NCI-H1417 (cell line): ENCODE measurements around the gene EGFLAM.
"Not testable (repeated sequence)": the region's sequence is repeated elsewhere in the genome, so short reads cannot be mapped to it uniquely, and the experiment has no call there.

Source experiments
- DNase-seq, 3 experiments: peaks; one replicate each; lab custom pipeline; 2025; lab: John Stamatoyannopoulos, UW

The EGFLAM gene

DNA sequence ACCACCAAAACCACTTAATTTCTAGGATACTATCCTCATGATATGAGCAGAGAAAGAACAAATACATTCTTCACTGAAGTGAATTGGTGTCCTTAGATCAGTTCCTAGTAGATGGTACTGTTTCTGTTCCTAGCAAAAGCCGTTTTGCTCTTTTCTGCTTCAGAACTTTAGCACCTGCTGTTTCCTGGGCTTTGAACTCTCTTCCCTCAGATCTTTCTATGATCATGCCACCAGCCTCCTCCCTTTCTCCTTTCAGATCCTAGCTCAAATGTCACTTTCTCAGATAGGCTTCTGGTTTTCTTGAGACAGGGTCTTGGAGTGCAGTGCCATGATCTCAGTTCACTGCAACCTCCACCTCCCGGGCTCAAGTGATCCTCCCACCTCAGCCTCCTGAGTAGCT is 118.0 kb downstream of the EGFLAM start:
- no peak for DNase-seq

DNA sequence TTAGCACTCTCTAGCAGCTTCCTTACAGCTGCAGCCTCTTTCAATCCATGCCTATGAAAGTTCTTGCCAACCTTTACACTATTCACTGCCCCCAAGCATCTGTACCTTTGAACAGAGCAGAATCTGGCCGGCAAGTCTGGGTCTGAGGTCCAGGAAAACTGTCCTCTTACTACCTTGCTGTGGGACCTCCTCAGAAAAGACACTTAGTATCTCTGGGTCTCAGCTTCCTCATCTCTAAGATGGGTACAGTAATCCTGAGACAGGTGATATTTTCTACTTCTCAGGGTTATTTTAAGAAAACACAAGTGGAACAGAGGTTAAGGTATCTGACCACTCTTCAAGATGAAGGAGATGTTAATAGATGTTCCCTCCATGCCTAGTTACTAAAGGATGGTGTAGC is 120.2 kb downstream of the EGFLAM start:
- DNase-seq: no peak

DNA sequence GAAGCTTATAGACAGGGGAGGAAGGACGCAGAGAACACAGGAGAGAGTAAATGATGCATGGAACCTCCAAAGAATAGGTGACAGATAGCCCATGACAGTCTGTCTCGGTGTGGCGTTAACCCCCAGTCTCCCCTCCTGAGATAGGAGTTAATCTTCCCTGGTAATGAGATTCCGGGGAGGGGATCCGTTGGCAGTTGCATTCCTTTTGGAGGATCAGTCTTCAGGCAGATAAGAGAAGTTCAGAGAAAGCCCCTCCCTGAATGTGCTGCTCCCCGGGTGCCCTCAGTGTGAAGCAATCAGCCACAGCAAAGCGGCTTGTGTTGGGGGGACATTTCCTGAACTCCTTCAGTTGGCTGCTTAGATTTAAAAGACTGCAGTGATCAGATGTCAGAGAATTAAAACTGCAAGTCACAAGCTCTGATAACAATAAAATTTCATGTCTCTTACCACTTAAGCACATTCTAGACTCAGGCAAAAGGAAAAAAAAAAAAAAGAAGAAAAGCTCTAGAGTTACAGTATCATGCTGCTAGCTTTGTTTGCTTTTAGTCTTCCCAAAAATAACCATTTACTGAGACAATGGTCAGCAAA is 121.1 kb downstream of the EGFLAM start:
- DNase-seq: no peak

DNA sequence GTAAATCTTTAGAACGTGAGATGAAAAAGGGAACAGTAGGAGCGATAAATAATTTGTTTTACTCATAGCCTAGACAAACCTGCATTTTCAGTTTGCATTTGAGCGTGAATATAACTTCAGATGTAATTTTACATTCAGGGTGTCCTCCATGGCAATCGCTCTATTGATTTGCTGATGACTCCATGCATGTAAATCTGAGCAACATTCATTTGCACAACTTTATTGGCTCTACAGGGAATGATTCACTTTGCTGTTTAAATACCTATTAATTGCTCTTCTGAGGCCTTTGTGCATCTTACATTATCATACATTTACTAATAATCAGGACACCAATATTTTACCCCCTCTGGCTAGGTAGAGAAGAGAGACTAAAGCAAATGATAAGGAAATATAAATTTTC is 122.2 kb downstream of the EGFLAM start:
- no peak for DNase-seq

DNA sequence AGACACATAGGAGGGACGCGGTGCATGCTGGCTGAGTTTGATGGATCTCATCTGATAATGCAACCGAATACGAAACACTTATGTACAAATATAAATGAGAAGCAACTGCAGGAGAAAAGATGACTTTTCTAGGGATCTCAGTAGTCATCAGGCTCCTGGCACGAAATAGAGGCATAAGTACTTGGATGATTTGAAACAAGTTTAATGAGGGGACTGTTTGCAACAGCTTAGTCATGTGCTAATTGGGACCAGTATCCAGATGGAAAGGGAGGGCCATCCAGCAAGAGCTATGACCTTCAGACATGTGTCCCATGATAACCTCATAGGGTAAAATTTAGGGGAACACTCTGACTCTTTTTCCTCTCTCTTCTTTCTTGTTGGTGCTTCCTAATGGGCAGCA is 123.0 kb downstream of the EGFLAM start:
- DNase-seq: no peak

DNA sequence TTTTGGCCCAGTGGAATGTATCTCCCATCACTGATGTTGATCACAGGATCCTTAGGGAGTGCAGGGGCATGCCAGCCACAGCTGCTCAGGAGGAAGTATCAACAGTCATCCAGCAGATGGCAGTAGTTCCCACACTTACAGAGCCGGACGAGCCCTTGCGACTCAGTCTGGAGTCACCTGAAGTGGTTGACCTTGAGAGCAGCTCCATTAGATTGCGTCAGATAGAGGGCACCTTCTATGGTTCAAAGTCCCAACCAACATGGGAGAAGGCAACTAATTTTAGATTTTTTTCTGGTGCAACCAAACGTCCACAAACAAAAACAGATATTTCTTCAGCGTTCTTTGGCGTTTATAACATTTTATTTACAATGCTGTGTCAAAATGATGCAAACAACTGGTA is 124.5 kb downstream of the EGFLAM start:
- peak; percentile 66 to 92 (median 88) for DNase-seq

DNA sequence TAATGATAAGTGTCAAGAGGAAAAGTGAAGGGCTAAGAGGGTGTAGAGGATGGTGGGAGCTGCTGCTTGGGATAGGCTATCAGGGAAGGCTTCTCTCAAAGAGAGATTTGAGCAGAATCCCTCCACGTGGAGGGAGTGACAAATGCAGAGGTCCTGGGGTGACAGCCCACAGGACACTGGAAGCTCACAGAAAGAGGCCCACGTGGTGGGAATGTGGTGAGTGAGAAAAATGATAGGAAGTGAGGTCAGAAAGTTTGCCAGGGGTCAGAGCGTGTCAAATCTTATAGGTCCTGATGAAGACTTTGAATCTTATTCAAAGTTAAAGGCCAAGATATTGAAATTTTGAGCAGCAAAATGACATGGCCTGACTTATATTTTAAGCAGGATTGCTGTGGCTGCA is 125.3 kb downstream of the EGFLAM start:
- DNase-seq: no peak

DNA sequence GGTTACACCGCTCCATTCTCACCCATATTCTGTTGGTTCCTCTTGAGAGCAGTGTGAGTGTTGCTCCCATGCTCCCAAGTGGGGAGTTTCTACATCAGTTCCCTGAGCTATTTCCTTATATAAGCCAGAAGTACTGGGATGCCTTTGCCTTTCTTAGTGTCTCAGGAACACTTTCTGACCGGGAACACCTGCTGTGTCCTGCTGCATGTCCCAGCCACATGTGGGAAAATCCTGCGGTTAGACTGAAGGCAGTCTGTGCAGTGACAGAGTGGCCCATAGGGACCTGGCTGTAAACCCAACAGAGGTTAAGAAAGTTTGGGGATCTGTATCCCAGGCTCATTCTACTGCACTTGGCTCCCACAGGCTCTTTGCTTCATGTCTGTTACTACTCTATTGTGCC is 126.0 kb downstream of the EGFLAM start:
- no peak for DNase-seq

DNA sequence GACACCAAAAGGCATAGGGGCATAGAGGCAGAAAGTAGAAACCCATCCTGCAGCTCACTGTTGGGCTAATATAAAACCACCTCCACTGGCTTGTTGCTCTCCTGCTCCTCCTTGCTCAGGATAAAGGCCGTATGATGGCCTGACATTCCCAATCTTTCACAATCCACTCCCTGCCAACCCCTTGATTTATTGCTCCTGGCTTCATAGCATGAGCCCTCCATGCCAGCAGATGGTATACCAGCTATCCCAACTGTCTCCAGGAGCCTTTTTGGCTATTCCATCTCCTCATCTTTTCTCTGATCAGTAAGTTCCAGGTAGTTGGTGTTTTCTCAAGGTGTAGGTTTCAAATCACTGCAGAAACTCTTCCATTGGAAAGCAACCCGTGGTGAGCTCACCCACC is 128.8 kb downstream of the EGFLAM start:
- no peak for DNase-seq

DNA sequence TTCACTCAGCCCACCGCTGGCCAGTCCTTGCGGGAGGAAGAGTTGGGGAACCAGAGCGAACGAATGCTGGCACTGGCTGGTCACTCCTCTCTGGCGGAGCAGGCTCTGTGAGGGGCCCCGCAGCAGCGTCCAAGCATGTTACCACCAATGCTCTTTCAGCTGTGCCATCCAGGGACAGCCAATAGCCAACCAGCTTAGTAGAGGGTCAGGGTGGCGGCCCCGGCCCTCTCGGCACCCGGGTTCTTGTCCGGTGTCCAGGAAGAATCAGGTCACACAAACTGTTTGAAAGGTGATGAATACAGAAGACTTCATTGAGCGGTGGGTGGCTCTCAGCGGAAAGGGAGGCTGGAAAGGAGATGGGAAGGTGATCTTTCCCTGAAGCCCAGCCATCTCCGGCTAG is 135.3 kb downstream of the EGFLAM start:
- no peak for DNase-seq

DNA sequence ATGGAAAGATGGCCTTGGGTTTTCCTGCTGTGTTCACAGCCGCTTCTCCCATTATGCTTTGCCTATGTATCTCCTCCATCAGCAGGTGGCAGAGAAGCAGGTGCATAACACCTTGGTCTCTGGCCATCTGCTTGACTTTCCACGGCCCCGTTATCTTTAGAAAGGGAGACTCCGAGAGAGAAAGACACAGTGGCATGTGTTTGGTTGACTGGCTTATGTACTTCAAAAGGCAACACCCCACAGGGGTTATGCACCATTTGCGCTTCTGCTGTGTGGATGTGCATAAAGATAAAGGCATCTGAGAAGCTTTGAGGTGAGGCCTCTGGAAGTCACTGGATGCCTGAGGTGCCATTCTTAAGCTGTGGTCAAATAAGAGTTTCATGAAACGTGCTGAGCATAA is 138.4 kb downstream of the EGFLAM start:
- peak; percentile 17 to 58 (median 39) for DNase-seq

DNA sequence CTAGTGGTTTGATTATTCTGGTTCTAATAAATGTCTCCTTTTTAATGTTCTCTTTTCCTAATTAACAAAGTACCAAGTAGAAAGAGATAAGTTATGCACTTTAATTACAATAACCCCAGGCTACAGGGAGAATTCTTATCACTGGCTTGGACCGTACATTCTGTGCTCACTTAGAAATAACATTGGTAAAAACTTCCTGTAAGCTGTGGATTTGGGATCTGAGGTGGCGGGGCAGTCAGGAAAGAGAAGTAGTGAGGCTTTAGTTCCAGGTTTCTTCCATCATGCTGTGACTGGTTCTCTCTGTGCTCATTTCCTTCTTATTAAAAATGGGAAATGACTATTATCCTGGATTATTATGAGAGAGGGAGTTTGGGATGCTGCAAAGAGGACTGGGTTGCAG is 142.0 kb downstream of the EGFLAM start:
- DNase-seq: no peak

DNA sequence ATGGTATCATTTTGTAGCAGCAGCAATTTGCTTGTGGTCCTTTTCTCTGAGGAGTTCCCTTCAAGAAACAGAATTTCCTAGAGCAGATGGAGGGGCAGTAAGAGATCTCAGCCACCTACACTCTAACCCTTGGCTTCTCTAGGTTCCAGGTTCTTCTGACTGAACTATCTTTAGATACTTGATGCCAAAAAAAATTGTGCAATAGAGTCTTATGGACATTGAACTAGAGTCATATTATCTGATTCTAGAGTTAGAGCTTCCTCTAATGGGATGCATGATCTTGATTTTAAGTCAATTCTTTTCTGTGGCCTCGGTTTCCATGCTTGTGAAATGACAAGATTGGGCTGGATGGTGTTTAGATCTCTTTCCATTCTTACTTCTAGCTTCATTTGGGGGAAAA is 142.8 kb downstream of the EGFLAM start:
- DNase-seq: no peak

DNA sequence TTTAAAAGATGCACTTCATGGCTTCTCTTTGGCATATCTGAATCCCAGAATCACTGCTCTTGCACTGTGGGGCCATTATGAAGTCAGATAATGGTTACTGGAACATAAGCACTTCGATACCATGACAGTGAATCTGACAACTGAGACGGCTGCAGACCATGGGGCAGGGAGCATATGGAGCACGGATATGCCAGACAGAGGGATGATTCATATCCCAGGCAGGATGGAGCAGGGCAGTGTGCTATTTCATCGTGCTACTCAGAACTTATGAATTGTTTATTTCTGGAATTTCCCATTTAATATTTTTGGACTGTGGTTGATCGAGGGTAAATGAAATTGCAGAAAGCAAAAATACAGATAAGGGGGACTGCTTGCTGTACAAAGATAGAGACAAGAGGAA is 145.0 kb downstream of the EGFLAM start:
- no peak for DNase-seq

DNA sequence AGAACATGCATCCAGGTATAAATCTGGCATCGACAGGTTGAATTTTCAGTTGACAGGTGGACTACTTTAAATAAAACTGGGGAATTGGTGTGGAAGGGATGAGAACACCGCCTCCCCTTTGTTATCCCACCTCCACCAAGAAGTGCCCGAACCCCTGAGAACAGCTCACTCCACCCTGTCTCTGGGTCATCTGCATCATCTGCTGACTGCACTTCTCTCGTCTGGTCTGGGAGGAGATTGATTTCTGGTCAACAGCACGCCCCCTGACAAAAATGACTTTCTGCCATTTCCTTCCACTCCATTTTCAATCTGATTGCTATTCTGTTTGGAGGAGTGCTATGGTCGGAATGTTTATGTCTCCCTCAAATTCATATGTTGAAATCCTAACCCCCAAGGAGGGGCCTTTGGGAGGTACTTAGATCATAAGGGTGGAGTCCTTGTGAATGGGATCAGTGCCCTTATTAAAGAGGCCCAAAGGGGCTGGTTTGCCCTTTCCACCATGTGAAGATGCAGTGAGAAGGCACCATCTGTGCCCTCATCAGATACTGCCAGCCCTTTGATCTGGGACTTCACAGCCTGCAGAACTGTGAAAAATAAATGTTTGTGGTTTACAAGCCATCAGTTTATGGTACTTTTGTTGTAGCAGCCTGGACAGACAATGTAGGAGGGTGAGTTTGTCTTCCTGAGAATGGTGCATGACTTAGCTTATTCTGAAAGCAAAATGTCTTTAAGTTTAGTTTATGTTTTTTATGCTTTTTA is 145.7 kb downstream of the EGFLAM start:
- DNase-seq: no peak

DNA sequence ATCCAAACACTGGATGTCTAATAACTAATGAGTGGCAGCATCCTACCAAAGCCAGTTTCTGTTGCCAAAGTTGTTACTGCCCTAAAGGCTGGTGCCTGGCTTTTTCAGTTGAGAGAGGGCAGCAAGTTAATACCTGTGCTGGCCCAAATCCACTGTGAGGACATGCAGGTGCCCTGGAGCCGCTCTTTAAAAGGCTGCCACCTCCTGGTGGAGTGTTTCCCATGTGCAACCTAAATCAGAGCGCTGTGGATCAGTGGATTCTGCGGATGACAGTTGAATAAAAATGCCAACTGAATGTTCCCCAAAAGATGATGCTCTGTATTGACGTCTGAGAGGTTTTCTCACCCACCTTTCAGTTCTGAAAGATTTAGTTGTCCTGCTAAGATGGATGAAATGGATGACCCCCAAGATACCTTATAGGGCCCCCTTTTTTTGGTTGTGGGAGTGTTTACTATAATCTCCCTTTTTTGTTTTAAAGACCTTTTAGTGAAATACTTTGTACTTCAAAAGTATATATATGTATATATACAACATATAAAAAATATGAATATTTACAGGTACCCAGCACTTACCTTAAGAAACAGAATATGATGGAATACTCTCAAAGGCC is 146.4 kb downstream of the EGFLAM start:
- DNase-seq: peak in 1 of 3 experiments; percentile 24

DNA sequence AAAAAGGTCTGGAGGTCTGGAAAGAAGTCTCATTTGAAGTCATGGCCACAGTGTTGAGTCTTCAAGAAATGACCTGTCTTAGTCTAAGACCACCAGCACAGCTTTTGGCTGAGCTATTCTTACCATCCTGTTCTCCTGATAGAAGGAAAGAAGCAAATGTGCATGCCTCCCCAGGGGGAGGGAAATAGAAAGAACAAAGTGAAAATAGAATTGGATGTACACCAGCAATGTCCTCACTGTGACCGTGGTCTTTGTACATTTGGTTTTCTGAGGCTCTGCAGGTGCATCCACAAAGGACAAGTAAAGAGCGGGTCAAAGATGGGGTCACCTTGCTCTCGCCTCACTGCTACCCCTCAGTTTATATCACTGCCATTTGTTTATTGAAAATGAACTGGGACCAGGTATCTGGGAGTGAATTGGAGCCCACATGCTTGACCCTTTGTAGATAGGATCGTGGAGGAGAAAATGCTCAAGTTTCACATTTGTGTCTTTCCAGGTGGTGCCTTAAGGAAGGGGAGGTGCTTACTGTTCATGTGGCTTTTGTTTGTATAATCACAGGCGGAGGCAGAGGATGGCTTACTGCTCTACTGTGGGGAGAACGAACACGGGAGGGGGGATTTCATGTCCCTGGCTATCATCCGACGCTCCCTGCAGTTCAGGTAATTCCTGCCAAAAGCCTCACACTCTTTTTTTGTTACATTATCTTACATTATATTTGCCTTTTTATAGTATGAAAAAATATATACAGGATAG is 150.3 kb downstream of the EGFLAM start:
- peak in 1 of 3 experiments; percentile 19 for DNase-seq

DNA sequence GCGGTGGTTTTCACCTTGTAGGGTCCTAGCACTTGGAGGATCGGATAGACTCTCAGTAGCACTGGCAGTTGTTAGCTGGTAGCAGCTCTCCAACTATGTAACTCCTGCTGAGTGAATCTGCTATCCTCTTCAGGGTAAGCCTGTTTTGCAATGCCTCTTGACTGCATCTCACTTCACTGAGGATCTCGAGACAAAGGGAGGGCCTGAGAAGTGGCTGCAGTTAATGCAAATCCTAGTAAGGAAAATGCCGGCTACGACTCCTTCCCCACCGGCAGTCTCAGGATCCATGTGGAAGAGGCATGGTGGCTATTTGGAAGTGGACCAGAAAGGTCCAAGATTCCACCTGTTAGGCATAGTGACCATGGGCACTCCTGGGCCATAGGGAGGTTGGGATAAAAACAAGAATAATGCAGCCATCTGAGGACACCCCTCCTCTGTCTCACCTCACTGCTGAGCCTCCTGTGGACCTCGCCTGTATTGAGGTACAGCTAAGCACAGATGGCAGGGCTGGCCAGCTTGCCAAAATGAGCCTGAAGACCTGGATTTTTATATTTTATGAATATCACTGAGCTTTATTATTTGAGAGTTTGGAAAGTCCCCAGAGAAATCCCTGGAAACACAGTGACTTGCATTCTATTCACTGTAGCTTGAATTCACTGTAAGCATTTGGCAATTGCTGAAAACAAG is 152.1 kb downstream of the EGFLAM start:
- DNase-seq: peak in 1 of 3 experiments; percentile 26

DNA sequence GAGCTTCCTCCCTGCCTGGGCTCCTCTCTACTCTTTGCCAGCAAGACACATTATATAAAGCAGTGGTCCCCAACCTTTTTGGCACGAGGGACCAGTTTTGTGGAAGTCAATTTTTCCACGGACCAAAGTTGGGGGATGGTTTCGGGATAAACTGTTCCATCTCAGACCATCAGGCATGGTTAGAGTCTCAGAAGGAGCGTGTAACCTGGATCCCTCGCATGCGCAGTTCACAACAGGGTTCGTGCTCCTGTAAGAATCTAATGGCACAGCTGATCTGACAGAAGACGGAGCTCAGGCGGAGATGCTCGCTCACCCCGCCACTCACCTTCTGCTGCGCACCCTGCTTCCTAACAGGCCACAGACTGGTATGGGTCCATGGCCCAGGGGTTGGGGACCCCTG is 155.3 kb downstream of the EGFLAM start:
- DNase-seq: peak in 1 of 3 experiments; percentile 61

DNA sequence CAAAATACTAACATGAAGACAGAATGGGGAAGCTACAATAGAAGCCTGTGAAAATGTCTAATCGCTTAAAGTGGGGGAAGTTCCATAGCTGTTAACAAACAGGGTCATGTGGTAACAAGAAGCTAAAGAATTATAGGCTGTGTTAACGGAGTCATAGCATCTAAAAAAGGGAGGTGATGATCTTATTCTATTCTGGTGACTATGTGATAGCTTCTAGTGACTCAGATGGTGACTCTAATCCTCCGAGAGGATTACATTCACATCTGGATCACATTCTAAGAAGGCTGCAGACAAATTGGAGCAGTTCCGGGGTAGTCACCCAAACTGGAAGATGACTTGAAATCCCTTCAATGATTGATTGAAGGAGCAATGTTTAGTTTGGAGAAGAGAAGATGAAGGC is 156.0 kb downstream of the EGFLAM start:
- peak in 1 of 3 experiments; percentile 33 for DNase-seq

DNA sequence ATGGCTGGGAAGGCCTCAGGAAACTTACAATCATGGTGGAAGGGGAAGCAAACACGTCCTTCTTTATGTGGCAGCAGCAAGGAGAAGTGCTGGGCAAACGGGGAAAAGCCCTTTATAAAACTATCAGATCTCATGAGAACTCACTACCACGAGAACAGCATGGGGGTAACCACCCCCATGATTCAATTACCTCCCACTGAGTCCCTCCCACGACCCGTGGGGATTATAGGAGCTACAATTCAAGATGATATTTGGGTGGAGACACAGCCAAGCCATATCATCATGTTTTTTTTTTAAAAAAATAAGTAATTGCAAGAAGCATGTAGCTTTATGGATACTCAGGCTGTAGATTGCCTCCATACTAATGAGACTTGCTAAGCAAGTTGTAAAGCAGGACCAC is 157.4 kb downstream of the EGFLAM start:
- not testable (repeated sequence) for DNase-seq

DNA sequence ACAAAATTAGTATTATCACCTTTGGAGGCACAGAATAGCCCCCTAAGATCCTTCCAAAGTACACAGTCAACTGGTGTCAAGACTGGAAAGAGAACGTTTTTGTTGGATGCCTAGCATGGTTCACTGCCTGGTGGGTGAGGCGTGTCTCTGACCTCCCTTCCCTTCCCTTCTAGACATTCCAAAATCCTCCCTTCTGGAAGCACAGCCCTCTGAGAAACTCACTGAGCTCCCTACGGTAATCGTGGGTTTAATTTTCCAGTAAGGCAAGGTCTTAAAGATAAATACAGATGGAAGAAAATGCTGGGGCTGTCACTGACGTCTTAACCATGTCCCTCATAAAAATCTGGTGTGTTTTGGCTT is 159.3 kb downstream of the EGFLAM start:
- DNase-seq: no peak
